Activated T-helper 2 cell treated with anti-CD3 and anti-CD28 coated beads, Interferon-gamma antibody, Interleukin-2, Interleukin-4, amounts not matched to agents 10 μg/mL and 5 μg/mL and 100 μg/mL, durations not matched to agents 14 hours and 24 hours and 36 hours (primary cell): ENCODE data around the gene CDKN2B. TPM values are rescaled to one million over a fixed set of nuclear protein-coding genes. Genes with fewer than 3 reads are reported as not detected.
"Not testable (repeated sequence)": the region's sequence is repeated elsewhere in the genome, so short reads cannot be mapped to it uniquely, and the experiment has no call there.

Source experiments
- DNase-seq: peaks from one replicate; pipeline ENCODE4 v3.0.0; 2021; ENCODE audit warnings: low spot score
- H3K27ac Mint-ChIP-seq: one replicate; pipeline ENCODE4 v1.8.0; 2021; ENCODE audit warnings: mixed read lengths
- H3K27me3 Mint-ChIP-seq: one replicate; pipeline ENCODE4 v1.8.0; 2021; ENCODE audit warnings: low read depth, mixed read lengths
- H3K36me3 Mint-ChIP-seq: one replicate; pipeline ENCODE4 v1.8.0; 2021; ENCODE audit warnings: low read depth, mixed read lengths
- H3K4me1 Mint-ChIP-seq: one replicate; pipeline ENCODE4 v1.8.0; 2021; ENCODE audit warnings: low read depth, mixed read lengths
- H3K4me3 Mint-ChIP-seq: one replicate; pipeline ENCODE4 v1.8.0; 2021; ENCODE audit warnings: low read depth, mild to moderate bottlenecking, moderate library complexity, mixed read lengths
- H3K9me3 Mint-ChIP-seq: one replicate; pipeline ENCODE4 v1.8.0; 2021; ENCODE audit warnings: mixed read lengths
- intact Hi-C: fragments of 100-400 bp; cut with micrococcal nuclease; formaldehyde crosslinking; loops from one replicate; pipeline ENCODE4 v1.15.1; 2023
- total RNA-seq: library from RNA; stranded (reverse); gene quantifications from 2 replicates; pipeline ENCODE4 v1.2.3, GENCODE V29; 2022

The CDKN2B gene
- total RNA-seq, 1 donor from 2014 or later, result 0.62 TPM

DNA sequence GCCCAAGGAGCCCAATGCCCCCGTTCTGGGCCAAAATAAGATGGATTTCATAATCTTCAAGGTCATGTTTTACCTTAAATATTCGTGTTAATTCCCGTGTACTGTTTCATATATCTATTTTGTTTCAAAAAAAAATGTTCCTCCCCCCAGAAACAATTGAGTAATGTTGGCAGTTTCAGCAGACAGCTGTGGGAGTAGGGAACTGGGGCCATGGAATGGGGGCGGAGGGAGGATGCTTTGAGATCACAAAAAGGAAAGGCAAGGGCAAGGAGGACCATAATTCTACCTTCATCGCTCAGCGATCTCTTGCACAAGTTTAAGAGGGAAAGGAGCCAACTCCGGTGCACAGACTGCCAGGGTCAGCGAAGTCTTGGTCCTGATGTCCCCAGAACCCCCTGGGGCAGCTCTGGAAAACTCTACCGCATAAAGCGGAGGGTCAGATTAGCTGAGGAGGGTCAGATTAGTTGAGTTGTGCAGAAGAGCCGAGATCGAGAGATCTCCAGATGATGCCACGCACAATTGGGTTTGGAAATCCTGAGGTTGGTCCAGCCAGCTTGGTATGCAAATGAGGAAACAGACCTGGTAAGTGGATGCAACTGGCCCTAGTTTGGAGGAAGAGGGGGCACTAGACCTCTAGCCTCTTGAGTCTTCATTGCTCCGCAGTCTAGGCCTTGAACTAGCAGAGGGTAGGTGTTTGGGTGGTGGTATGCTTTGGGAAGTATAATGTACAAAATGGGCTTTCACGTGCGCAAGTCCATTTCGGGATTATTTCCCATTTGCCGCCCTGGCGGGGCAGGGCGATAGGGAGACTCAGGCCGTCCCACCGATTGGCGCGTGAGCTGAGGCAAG is 38.9 kb downstream of the CDKN2B start:
- H3K4me3 Mint-ChIP-seq, result no peak overlapping the region
- DNase-seq, result no peak
- no peak overlapping the region for H3K27ac Mint-ChIP-seq
- H3K9me3 Mint-ChIP-seq, result peaks cover 12% of the 10 kb centered on the region
- peaks cover 30% of the 10 kb centered on the region for H3K36me3 Mint-ChIP-seq
- intact Hi-C loops, result loop anchor here (5.0 kb wide), 1 partner anchor 477 kb away; the partner anchor contains the start of gene DMRTA1
- H3K27me3 Mint-ChIP-seq, result peaks cover 89% of the 10 kb centered on the region
- H3K4me1 Mint-ChIP-seq, result peaks cover 33% of the 10 kb centered on the region

DNA sequence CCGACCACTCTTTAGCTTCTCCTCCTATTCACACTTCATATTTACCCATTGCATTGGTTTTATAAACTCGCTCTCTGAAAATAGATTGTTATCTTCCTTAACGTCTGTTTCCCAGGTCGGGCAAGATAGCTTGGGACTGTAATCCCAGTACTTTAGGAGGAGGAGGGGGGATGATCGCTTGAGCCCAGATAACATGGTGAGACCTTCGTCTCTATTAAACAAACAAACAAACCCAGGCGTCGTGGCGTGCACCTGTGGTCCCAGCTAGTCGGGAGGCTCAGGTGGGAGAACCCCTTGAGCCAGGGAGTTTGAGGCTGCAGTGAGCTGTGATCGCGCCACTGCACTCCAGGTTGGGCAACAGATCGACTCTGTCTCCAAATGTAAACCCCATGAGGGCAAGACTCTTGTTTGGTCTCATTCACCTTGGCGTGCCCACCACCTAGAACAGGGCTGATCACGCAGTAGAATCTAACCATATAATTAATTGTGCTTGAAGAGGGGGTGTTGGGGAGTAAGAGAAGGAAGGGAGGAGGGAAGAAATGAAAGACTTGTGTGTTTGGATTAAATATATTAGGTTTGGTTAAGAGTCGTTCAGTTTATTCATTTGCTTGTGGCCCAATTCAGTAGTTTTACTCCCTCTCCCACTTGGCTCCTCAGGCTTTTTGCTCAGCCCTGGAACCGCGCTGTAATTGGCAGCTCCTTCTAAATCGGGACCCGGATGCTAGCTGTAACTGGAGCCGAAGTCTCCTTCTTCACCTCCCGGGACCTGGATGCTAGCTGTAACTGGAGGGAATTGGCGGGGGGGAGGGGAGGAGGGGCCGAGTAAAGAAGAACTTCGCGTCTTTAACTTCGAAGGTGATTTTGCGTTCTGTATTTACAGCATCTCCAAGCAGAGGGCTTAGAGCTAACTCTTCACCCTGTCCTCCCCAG is 39.8 kb downstream of the CDKN2B start:
- Mint-ChIP-seq H3K4me3 (no peak overlapping the region), H3K27ac (peak overlapping the region; percentile 23)

DNA sequence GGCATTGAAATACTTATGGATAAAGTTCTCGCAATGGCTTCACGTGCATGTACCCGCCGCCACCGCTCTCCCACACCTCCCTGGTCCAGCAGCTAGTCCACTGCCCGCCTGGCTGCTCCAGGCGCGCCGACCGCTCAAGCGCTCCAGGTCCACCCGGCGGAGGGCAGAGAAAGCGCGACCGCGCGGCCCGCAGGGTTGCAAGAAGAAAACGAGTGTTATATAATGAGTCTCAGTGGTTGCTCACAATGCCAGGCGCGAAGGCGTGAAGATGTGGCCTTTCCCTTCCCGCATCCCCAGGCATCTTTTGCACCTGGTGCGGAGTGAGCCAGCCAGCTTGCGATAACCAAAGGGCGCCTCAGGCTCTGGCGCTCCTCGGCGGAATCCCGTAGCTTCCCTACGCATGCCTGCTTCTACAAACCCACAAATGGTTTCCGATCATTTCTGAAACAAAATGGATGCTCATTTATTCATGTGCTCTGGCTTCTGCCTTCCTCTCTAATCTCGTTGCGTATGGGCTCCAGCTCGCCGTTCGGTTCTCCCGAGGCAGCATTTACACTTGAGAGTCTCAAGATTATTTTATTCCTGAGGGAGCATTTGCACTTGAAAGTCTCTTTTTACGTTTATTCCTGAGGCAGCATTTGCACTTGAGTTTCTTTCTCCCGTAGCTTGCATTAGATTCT is 40.6 kb downstream of the CDKN2B start:
- Mint-ChIP-seq H3K4me3 (no peak overlapping the region), H3K9me3 (peaks cover 17% of the 10 kb centered on the region), H3K27ac (peak overlapping the region; percentile 23), H3K27me3 (peaks cover 88% of the 10 kb centered on the region), H3K36me3 (peaks cover 30% of the 10 kb centered on the region), H3K4me1 (peaks cover 26% of the 10 kb centered on the region)
- DNase-seq, result no peak
- intact Hi-C loops, result loop anchor here (5.0 kb wide), 1 partner anchor 479 kb away; the partner anchor contains the start of gene DMRTA1

More for the DNA sequence above, 39.8 kb downstream of the CDKN2B start:
- DNase-seq, result no peak
- H3K4me1 Mint-ChIP-seq, result peaks cover 29% of the 10 kb centered on the region
- H3K9me3 Mint-ChIP-seq, result peaks cover 12% of the 10 kb centered on the region
- H3K36me3 Mint-ChIP-seq, result peaks cover 30% of the 10 kb centered on the region
- intact Hi-C loops, result loop anchor here (5.0 kb wide), 1 partner anchor 478 kb away; the partner anchor contains the start of gene DMRTA1
- H3K27me3 Mint-ChIP-seq, result peaks cover 88% of the 10 kb centered on the region

DNA sequence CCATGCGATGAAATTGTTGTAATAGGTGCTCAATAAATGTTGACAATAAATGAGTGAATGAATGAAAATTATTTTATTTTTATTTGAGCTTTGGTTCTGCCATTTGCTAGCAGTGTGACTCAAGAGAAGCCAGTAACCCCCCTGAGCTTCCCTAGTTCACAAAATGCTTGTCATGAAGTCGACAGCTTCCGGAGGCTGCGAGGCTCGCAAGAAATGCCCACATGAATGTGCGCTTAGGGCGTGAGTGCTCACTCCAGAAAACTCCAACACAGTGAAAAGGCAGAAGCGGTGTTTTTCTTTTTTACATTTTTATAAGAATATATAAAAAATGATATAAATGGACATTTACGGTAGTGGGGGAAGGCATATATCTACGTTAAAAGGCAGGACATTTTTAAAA is 41.4 kb downstream of the CDKN2B start:
- Mint-ChIP-seq H3K9me3 (peaks cover 19% of the 10 kb centered on the region), H3K27me3 (peaks cover 89% of the 10 kb centered on the region), H3K4me1 (peaks cover 26% of the 10 kb centered on the region), H3K4me3 (no peak overlapping the region), H3K36me3 (peaks cover 30% of the 10 kb centered on the region), H3K27ac (peak overlapping the region; percentile 61)
- intact Hi-C loops, result loop anchor here (5.0 kb wide), 1 partner anchor 480 kb away; the partner anchor contains the start of gene DMRTA1
- DNase-seq, result no peak

DNA sequence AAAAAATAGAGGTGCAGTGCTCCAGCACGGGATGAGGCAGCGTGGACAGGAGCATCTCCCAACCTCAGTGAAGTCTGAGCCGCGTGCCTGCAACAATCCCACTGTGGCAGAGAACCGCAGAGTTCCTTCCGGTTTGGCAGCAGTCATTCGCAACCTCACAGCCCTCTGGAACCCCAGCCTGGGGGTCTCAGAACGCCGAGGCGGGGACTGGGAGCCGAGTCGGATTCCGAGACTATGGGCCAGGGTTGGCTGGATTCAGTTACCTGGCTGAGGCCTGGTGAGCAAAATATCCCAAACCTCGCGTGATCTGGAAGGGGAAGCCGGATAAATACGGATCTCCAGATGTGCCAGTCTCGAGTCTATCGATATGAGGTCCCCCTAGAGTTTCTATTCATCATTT is 41.9 kb downstream of the CDKN2B start:
- peaks cover 30% of the 10 kb centered on the region for H3K36me3 Mint-ChIP-seq
- no peak overlapping the region for H3K27ac Mint-ChIP-seq
- DNase-seq, result no peak
- peaks cover 21% of the 10 kb centered on the region for H3K9me3 Mint-ChIP-seq
- intact Hi-C loops, result loop anchor here (5.0 kb wide), 1 partner anchor 480 kb away; the partner anchor contains the start of gene DMRTA1
- no peak overlapping the region for H3K4me3 Mint-ChIP-seq
- peaks cover 26% of the 10 kb centered on the region for H3K4me1 Mint-ChIP-seq
- peaks cover 88% of the 10 kb centered on the region for H3K27me3 Mint-ChIP-seq

DNA sequence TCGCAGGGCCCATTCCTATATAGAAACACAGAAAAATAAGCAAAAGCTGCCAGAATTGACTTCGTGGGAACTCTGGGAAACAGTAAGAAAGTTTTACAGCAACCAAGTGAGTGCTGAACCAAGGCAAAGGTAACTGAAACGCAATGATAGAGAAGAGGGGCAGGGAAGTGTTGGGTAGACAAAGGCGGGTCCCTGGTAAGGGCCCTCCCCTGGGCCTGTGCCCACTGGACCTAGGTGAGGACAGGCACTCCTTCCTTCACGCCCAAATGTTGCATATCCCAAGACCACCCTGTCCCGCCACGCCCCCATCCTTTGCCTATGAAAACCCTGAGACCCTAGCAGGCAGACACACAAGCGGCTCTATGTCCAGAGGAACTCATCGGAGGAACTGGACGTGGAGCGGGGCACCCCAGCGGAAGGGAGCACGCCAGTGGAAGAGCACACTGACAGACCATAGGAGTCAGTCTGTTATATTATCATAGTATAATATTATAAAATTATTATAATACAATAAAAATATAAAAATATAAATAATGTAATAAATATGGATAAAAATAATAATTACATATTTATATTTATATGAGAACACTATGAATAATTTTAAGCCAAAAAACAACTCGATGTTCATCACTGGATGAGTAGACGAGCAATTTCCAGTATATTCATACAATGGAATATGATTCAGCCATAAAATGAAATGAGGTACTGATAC is 42.8 kb downstream of the CDKN2B start:
- H3K36me3 Mint-ChIP-seq, result peaks cover 30% of the 10 kb centered on the region
- peaks cover 88% of the 10 kb centered on the region for H3K27me3 Mint-ChIP-seq
- peaks cover 22% of the 10 kb centered on the region for H3K9me3 Mint-ChIP-seq
- no peak overlapping the region for H3K4me3 Mint-ChIP-seq
- no peak overlapping the region for H3K27ac Mint-ChIP-seq
- peaks cover 26% of the 10 kb centered on the region for H3K4me1 Mint-ChIP-seq
- intact Hi-C loops, result loop anchor here (5.0 kb wide), 1 partner anchor 481 kb away; the partner anchor contains the start of gene DMRTA1
- DNase-seq, result no peak

DNA sequence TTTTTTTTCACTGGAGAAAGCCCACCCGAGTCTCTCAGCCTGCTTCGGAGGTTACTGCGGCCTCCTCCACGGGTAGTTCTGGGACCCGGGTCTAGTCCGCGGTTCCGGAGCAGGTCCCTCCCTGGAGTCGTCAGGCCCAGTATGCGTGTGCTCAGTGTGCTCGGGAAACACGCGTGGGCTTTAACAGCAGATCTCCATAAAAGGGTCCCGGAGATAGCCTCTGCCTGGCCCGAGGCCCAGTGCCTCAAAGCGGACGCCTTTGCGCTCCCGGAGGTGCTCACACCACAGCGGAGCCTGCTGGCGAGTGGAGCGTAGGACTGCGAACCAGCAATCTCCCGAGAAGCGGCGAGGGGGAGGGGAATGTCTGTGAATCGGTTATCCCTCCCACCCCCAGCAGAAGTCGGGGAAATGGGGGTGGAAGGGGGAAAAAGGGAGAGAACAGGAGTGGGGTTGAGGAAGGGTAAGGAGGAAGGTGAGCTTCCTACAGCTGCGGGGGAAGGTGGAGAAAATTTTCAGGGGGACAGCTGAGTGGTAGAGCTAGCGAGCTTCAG is 43.6 kb downstream of the CDKN2B start:
- peak overlapping the region; percentile 63 for H3K4me3 Mint-ChIP-seq
- H3K9me3 Mint-ChIP-seq, result peaks cover 22% of the 10 kb centered on the region
- H3K36me3 Mint-ChIP-seq, result peaks cover 26% of the 10 kb centered on the region
- intact Hi-C loops, result loop anchor here (1.0 to 5.0 kb wide), 4 partner anchors 10 to 482 kb away; partner anchors contain the start of gene DMRTA1
- no peak overlapping the region for H3K27ac Mint-ChIP-seq
- H3K27me3 Mint-ChIP-seq, result peaks cover 87% of the 10 kb centered on the region
- peaks cover 25% of the 10 kb centered on the region for H3K4me1 Mint-ChIP-seq
- peak; percentile 44 for DNase-seq

DNA sequence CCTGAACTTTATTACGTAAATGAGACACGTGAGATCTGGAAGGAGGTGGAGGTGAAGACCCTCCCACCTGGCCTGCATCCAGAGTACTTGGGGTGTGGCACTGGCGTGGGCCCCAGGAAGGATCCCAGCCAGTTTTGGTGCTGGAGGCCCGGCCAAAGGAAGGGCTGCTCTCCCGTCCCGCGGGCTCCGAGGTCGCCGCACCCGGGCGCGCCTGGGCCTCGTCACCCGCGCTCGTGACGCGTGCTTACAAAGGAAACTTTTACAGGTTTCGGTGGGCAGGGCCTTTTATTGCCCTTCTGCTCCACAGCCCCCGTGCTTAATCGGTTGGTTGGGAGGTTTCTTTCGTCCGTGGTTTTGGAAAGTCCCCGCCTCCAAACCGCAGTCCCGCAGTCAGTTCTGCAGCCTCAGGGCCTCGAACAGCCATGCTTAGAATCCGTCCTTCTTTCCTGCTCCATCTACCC is 44.1 kb downstream of the CDKN2B start:
- Mint-ChIP-seq H3K4me1 (peaks cover 23% of the 10 kb centered on the region), H3K9me3 (peaks cover 20% of the 10 kb centered on the region), H3K36me3 (peaks cover 21% of the 10 kb centered on the region), H3K4me3 (peak overlapping the region; percentile 63), H3K27ac (no peak overlapping the region), H3K27me3 (peaks cover 85% of the 10 kb centered on the region)
- intact Hi-C loops, result loop anchor here (1.0 to 5.0 kb wide), 5 partner anchors 10 to 482 kb away; partner anchors contain the start of gene DMRTA1
- DNase-seq, result peak; percentile 58

DNA sequence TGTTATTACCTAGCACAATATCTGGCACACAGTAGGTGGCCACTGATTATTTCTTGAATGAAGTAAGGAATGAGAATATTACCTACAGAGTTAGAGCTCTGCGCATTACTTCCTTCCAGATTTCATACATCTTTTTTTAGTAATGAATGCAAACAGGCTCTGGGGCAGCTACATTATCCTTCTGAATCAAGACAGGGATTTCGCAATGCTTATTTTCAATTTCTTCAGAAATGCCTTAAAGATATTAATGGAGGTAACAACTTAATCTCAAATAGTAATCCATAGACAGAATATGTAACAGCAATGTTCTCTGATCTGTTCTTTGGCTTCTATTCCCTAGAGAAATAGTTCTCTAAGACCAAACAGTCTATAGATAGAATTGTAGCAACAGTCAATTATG is 47.5 kb downstream of the CDKN2B start:
- peaks cover 58% of the 10 kb centered on the region for H3K27me3 Mint-ChIP-seq

DNA sequence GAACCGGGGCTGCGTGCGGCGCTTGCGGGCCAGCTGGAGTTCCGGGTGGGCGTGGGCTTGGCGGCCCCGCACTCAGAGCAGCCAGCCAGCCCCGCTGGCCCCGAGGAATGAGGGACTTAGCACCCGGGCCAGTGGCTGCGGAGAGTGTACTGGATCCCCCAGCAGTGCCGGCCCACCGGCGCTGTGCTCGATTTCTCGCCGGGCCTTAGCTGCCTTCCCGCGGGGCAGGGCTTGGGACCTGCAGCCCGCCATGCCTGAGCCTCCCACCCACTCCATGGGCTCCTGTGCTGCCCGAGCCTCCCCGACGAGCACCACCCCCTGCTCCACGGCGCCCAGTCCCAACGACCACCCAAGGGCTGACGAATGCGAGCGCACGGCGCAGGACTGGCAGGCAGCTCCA is 49.8 kb downstream of the CDKN2B start:
- Mint-ChIP-seq H3K27me3 (peaks cover 44% of the 10 kb centered on the region), H3K9me3 (peaks cover 10% of the 10 kb centered on the region)
- intact Hi-C loops, H3K36me3 Mint-ChIP-seq, H3K4me1 Mint-ChIP-seq, H3K4me3 Mint-ChIP-seq, DNase-seq, H3K27ac Mint-ChIP-seq: not testable (repeated sequence)

More for the DNA sequence above, 47.5 kb downstream of the CDKN2B start:
- intact Hi-C loops, result no loop called here
- no peak overlapping the region for H3K27ac Mint-ChIP-seq
- peaks cover 10% of the 10 kb centered on the region for H3K9me3 Mint-ChIP-seq
- peaks cover 3% of the 10 kb centered on the region for H3K36me3 Mint-ChIP-seq
- no peak overlapping the region for H3K4me3 Mint-ChIP-seq
- no peak for DNase-seq
- peaks cover 10% of the 10 kb centered on the region for H3K4me1 Mint-ChIP-seq

DNA sequence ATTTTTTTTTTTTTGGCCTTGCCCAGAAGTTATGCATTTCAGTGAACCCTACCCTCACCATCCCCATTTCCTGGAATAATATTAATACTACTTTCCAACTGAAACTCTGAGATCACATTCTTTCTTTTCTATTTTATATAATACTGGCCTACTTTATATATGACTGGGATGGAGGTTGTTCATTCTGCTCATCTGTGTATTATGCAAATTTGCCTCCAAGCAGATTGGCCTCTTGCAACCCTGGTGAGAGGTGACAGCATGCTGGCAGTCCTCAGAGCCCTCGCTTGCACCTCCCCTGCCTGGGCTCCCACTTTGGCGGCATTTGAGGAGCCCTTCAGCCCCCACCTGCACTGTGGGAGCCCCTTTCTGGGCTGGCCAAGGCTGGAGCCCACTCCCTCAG is 50.3 kb downstream of the CDKN2B start:
- H3K4me3 Mint-ChIP-seq, result no peak overlapping the region
- no peaks in the 10 kb centered on the region for H3K4me1 Mint-ChIP-seq
- no peaks in the 10 kb centered on the region for H3K36me3 Mint-ChIP-seq
- H3K27me3 Mint-ChIP-seq, result peaks cover 43% of the 10 kb centered on the region
- no peak overlapping the region for H3K27ac Mint-ChIP-seq
- H3K9me3 Mint-ChIP-seq, result peaks cover 9% of the 10 kb centered on the region
- no peak for DNase-seq
- intact Hi-C loops, result no loop called here
